A673 (cell line): ENCODE measurements around the gene FA2H. TPM values are rescaled to one million over a fixed set of nuclear protein-coding genes. Genes with fewer than 3 reads are reported as not detected.
"Not testable (repeated sequence)": the region's sequence is repeated elsewhere in the genome, so short reads cannot be mapped to it uniquely, and the experiment has no call there.

ENCODE experiments used
- BruUV-seq: library from RNA; stranded (reverse); fragments of 400-500 nt; replicated peaks from 2 replicates; lab custom pipeline; 2021; lab: Mats Ljungman, UMichigan
- CTCF ChIA-PET: fragments of 300-600 bp; sonication (Branson Sonifier 250); formaldehyde crosslinking; loops from one replicate; lab custom pipeline; 2022; ENCODE audit warnings: antibody characterized with exemption; lab: Charles Lee
- POLR2A ChIA-PET: fragments of 300-600 bp; sonication (Branson Sonifier 250); formaldehyde crosslinking; loops from one replicate; lab custom pipeline; 2022; ENCODE audit warnings: antibody characterized with exemption; ENCODE audit not compliant: low non-redundant PET; lab: Charles Lee
- DNase-seq: peaks from one replicate; pipeline ENCODE4 v3.0.0-alpha.2; 2015; ENCODE audit warnings: low spot score
- H3K27ac ChIP-seq: fragments of 200-600 bp; sonication (generic); 2 replicates; pipeline ENCODE4 v1.5.1; 2016; ENCODE audit warnings: mixed run types, low read depth, mild to moderate bottlenecking, mixed read lengths, antibody characterized with exemption, low read length; ENCODE audit not compliant: poor library complexity, severe bottlenecking
- H3K27me3 ChIP-seq: fragments of 200-600 bp; sonication (generic); replicated peaks from 2 replicates; pipeline ENCODE4 v1.6.1; 2017; ENCODE audit warnings: mixed run types, low read depth, mild to moderate bottlenecking, mixed read lengths, antibody characterized with exemption, low read length; ENCODE audit not compliant: insufficient read depth, poor library complexity
- H3K36me3 ChIP-seq: fragments of 200-600 bp; sonication (generic); 2 replicates; pipeline ENCODE4 v1.6.1; 2016; ENCODE audit warnings: mixed run types, mild to moderate bottlenecking, mixed read lengths, antibody characterized with exemption, low read length; ENCODE audit not compliant: insufficient read depth, poor library complexity, severe bottlenecking
- H3K4me1 ChIP-seq: fragments of 200-600 bp; sonication (generic); 2 replicates; pipeline ENCODE4 v1.6.1; 2017; ENCODE audit warnings: mixed run types, mild to moderate bottlenecking, mixed read lengths, antibody characterized with exemption, low read length; ENCODE audit not compliant: insufficient read depth, poor library complexity, severe bottlenecking
- H3K4me3 ChIP-seq: fragments of 200-600 bp; sonication (generic); 2 replicates; pipeline ENCODE4 v1.5.1; 2016; ENCODE audit warnings: low read depth, mixed run types, mild to moderate bottlenecking, mixed read lengths, low read length; ENCODE audit not compliant: poor library complexity, severe bottlenecking
- H3K9me3 ChIP-seq: fragments of 200-600 bp; sonication (generic); 2 replicates; pipeline ENCODE4 v1.6.1; 2016; ENCODE audit warnings: mixed run types, low read depth, mild to moderate bottlenecking, mixed read lengths, antibody characterized with exemption, low read length; ENCODE audit not compliant: poor library complexity, severe bottlenecking
- CTCF ChIP-seq: fragments of 300-800, 200-600 bp; sonication (generic); conservative IDR thresholded peaks from 2 replicates; pipeline ENCODE4 v1.5.1; 2017; ENCODE audit warnings: low read depth, mild to moderate bottlenecking, antibody characterized with exemption, low read length, moderate library complexity, mixed read lengths
- EZH2 ChIP-seq: fragments of 200-600 bp; sonication (generic); IDR thresholded peaks from 2 replicates; pipeline ENCODE4 v1.6.1; 2017; ENCODE audit warnings: borderline replicate concordance, low read depth, mild to moderate bottlenecking, mixed read lengths, antibody characterized with exemption, low read length; ENCODE audit not compliant: poor library complexity, severe bottlenecking
- intact Hi-C: fragments of 100-400 bp; cut with micrococcal nuclease; formaldehyde crosslinking; loops from one replicate; pipeline ENCODE4 v1.10.0; 2022; ENCODE audit not compliant: unreplicated experiment
- total RNA-seq: library from RNA; stranded (reverse); gene quantifications from 2 replicates; pipeline ENCODE4 v1.2.3, GENCODE V29; 2021

FA2H gene
- total RNA-seq, 1 experiment from 2014 or later = not detected

GRCh38 chr16:74794668-74795067 lies 20.0 kb upstream of the FA2H start:
- H3K4me1 ChIP-seq = no peaks in the 10 kb centered on the region
- no peaks in the 10 kb centered on the region for H3K36me3 ChIP-seq
- no peak for DNase-seq
- ChIA-PET CTCF (no interaction called here), POLR2A (no interaction called here)
- intact Hi-C loops = no loop called here
- no peak for TF ChIP-seq CTCF
- no peak for TF ChIP-seq EZH2
- no peak overlapping the region for H3K27ac ChIP-seq
- no peaks in the 10 kb centered on the region for H3K9me3 ChIP-seq
- no peak overlapping the region for H3K4me3 ChIP-seq
- no TSS peak for BruUV-seq
- H3K27me3 ChIP-seq = peaks cover 4% of the 10 kb centered on the region

GRCh38 chr16:74793571-74793970 lies 19.0 kb upstream of the FA2H start:
- Histone ChIP-seq H3K4me3 (no peak overlapping the region), H3K4me1 (no peaks in the 10 kb centered on the region), H3K36me3 (no peaks in the 10 kb centered on the region), H3K9me3 (no peaks in the 10 kb centered on the region), H3K27me3 (peaks cover 4% of the 10 kb centered on the region), H3K27ac (no peak overlapping the region)
- TF ChIP-seq EZH2 (no peak), CTCF (no peak)
- POLR2A ChIA-PET = no interaction called here
- DNase-seq = no peak
- CTCF ChIA-PET = no interaction called here
- intact Hi-C loops = no loop called here
- BruUV-seq = no TSS peak

GRCh38 chr16:74792225-74792624 lies 17.6 kb upstream of the FA2H start:
- no peak overlapping the region for H3K4me3 ChIP-seq
- no peak for DNase-seq
- no peak for TF ChIP-seq CTCF
- no peak for TF ChIP-seq EZH2
- no peak overlapping the region for H3K27ac ChIP-seq
- intact Hi-C loops = no loop called here
- BruUV-seq = no TSS peak
- no peaks in the 10 kb centered on the region for H3K9me3 ChIP-seq
- H3K36me3 ChIP-seq = no peaks in the 10 kb centered on the region
- H3K27me3 ChIP-seq = peaks cover 4% of the 10 kb centered on the region
- ChIA-PET CTCF (no interaction called here), POLR2A (no interaction called here)
- no peaks in the 10 kb centered on the region for H3K4me1 ChIP-seq

- DNase-seq, CTCF ChIA-PET, intact Hi-C loops: not testable (repeated sequence)
These were observed 17.1 kb upstream of the FA2H start for GRCh38 chr16:74791749-74792148.

More at GRCh38 chr16:74791749-74792148, 17.1 kb upstream of the FA2H start:
- H3K27me3 ChIP-seq, H3K36me3 ChIP-seq, BruUV-seq, H3K4me1 ChIP-seq, H3K9me3 ChIP-seq, H3K4me3 ChIP-seq, POLR2A ChIA-PET, H3K27ac ChIP-seq: not testable (repeated sequence)
